GM23338 (cell line): ENCODE results near the gene CDK5R2. TPM values are rescaled to one million over a fixed set of nuclear protein-coding genes. Genes with fewer than 3 reads are reported as not detected.

ENCODE experiments used
- ATAC-seq: fragments of 200-7000 bp; cut with Tn5 transposase; 3 replicates; pipeline ENCODE4 v1.9.1; 2020
- DNase-seq: peaks from one replicate; pipeline ENCODE4 v3.0.0-alpha.2; 2015; ENCODE audit warnings: low spot score
- H2AFZ ChIP-seq: fragments of 200-600 bp; sonication (generic); 2 replicates; pipeline ENCODE4 v1.8.0; 2016; ENCODE audit warnings: antibody characterized with exemption, mild to moderate bottlenecking, moderate library complexity
- H3F3A ChIP-seq: fragments of 200-600 bp; sonication (generic); replicated peaks from 2 replicates; pipeline ENCODE4 v1.8.0; 2017; ENCODE audit warnings: antibody characterized with exemption, mixed run types, low read depth
- H3K27ac ChIP-seq: fragments of 200-600 bp; sonication (generic); 2 replicates; pipeline ENCODE4 v1.6.1; 2016; ENCODE audit warnings: low read depth
- H3K27me3 ChIP-seq: fragments of 200-600 bp; sonication (generic); 2 replicates; pipeline ENCODE4 v1.8.0; 2016; ENCODE audit warnings: mild to moderate bottlenecking, mixed run types, moderate library complexity; ENCODE audit not compliant: insufficient read depth
- H3K36me3 ChIP-seq: fragments of 200-600 bp; sonication (generic); 2 replicates; pipeline ENCODE4 v1.8.0; 2016; ENCODE audit warnings: mild to moderate bottlenecking; ENCODE audit not compliant: insufficient read depth
- H3K4me1 ChIP-seq: fragments of 200-600 bp; sonication (generic); 2 replicates; pipeline ENCODE4 v1.8.0; 2016; ENCODE audit warnings: mild to moderate bottlenecking, moderate library complexity; ENCODE audit not compliant: insufficient read depth
- H3K4me2 ChIP-seq: fragments of 200-600 bp; sonication (generic); 2 replicates; pipeline ENCODE4 v1.7.1; 2017; ENCODE audit warnings: mixed run types
- H3K4me3 ChIP-seq: fragments of 200-600 bp; sonication (generic); 2 replicates; pipeline ENCODE4 v1.6.1; 2016; ENCODE audit warnings: mixed run types
- H3K79me2 ChIP-seq: fragments of 200-600 bp; sonication (generic); replicated peaks from 2 replicates; pipeline ENCODE4 v1.8.0; 2017; ENCODE audit warnings: mild to moderate bottlenecking; ENCODE audit not compliant: insufficient read depth
- H3K9me2 ChIP-seq: fragments of 200-600 bp; sonication (generic); 2 replicates; pipeline ENCODE4 v1.8.0; 2017; ENCODE audit not compliant: insufficient read depth
- H4K20me1 ChIP-seq: fragments of 200-600 bp; sonication (generic); replicated peaks from 2 replicates; pipeline ENCODE4 v1.8.0; 2017; ENCODE audit warnings: mild to moderate bottlenecking; ENCODE audit not compliant: insufficient read depth
- H3K27ac Mint-ChIP-seq: 2 replicates; pipeline ENCODE4 v1.8.0; 2020; ENCODE audit warnings: inconsistent platforms, mild to moderate bottlenecking, moderate library complexity, mixed read lengths
- H3K27me3 Mint-ChIP-seq: 3 replicates; pipeline ENCODE4 v1.8.0; 2022; ENCODE audit warnings: low read depth, mild to moderate bottlenecking, moderate library complexity, mixed read lengths, inconsistent platforms; ENCODE audit not compliant: insufficient read depth, poor library complexity
- H3K36me3 Mint-ChIP-seq: 3 replicates; pipeline ENCODE4 v1.8.0; 2021; ENCODE audit warnings: low read depth, mild to moderate bottlenecking, inconsistent platforms, moderate library complexity, mixed read lengths
- H3K4me1 Mint-ChIP-seq: 3 replicates; pipeline ENCODE4 v1.8.0; 2020; ENCODE audit warnings: mild to moderate bottlenecking, inconsistent platforms, mixed read lengths
- H3K4me3 Mint-ChIP-seq: 3 replicates; pipeline ENCODE4 v1.8.0; 2021; ENCODE audit warnings: moderate library complexity, mild to moderate bottlenecking, inconsistent platforms, mixed read lengths
- H3K9me3 Mint-ChIP-seq: 3 replicates; pipeline ENCODE4 v1.8.0; 2020; ENCODE audit warnings: moderate library complexity, mild to moderate bottlenecking, inconsistent platforms, mixed read lengths
- CREB1 ChIP-seq: fragments of 250-450 bp; sonication (Bioruptor Pico); IDR thresholded peaks from 2 replicates; pipeline ENCODE4 v1.5.0; 2020; ENCODE audit warnings: low read depth, mild to moderate bottlenecking, moderate library complexity
- EZH2 ChIP-seq: fragments of 200-600 bp; sonication (generic); IDR thresholded peaks from one replicate; pipeline ENCODE4 v1.8.0; 2017; ENCODE audit warnings: antibody characterized with exemption, mild to moderate bottlenecking, low read depth; ENCODE audit not compliant: unreplicated experiment
- JUNB ChIP-seq: IDR thresholded peaks from one replicate; pipeline ENCODE4 v1.6.1; 2016; ENCODE audit warnings: antibody characterized with exemption; ENCODE audit not compliant: unreplicated experiment
- ZNF114 ChIP-seq: fragments of 250-450 bp; sonication (Bioruptor Pico); IDR thresholded peaks from 2 replicates; pipeline ENCODE4 v1.5.0; 2020; ENCODE audit warnings: mild to moderate bottlenecking, moderate library complexity
- ZNF331 ChIP-seq: fragments of 250-450 bp; sonication (Bioruptor Pico); IDR thresholded peaks from 2 replicates; pipeline ENCODE4 v1.5.0; 2020; ENCODE audit warnings: low read depth, mild to moderate bottlenecking, moderate library complexity
- polyA plus RNA-seq: library from polyadenylated mRNA; unstranded; fragments of >200 nt; fragmentation: Nextera tagmentation; extraction: Ambion mirVana; gene quantifications from 2 replicates; pipeline ENCODE4 v1.2.1, GENCODE V29; 2016
- total RNA-seq: library from RNA; depleted of rRNA; stranded (reverse); fragments of >200 nt; shearing (Covaris generic); gene quantifications from 2 replicates; pipeline ENCODE4 v1.2.3, GENCODE V29; 2014
- TF ChIP-seq, protein P1 (sequence below): fragments of 250-450 bp; sonication (Bioruptor Pico); IDR thresholded peaks from 2 replicates; pipeline ENCODE4 v1.5.0; 2020; ENCODE audit warnings: mild to moderate bottlenecking, moderate library complexity
- TF ChIP-seq, protein P2 (sequence below): IDR thresholded peaks from 2 replicates; pipeline ENCODE4 v1.6.1; 2016; ENCODE audit warnings: antibody characterized with exemption
- TF ChIP-seq, protein P3 (sequence below): IDR thresholded peaks from one replicate; pipeline ENCODE4 v1.6.1; 2018; ENCODE audit warnings: antibody characterized with exemption; ENCODE audit not compliant: unreplicated experiment
- TF ChIP-seq, protein P4 (sequence below), 2 experiments: fragments of 200-600 bp in 1 of 2; sonication (generic) in 1 of 2; conservative IDR thresholded peaks; 2 replicates each; pipeline versions ENCODE4 v1.5.1 to v1.6.1; 2016 to 2017; ENCODE audit warnings: antibody characterized with exemption in 2 of 2, low read depth in 2 of 2, mild to moderate bottlenecking in 2 of 2, moderate library complexity in 1 of 2

Gene CDK5R2
- total and polyA plus RNA-seq, 2 experiments from 2014 or later, result 0.56 TPM; not detected in 1

DNA sequence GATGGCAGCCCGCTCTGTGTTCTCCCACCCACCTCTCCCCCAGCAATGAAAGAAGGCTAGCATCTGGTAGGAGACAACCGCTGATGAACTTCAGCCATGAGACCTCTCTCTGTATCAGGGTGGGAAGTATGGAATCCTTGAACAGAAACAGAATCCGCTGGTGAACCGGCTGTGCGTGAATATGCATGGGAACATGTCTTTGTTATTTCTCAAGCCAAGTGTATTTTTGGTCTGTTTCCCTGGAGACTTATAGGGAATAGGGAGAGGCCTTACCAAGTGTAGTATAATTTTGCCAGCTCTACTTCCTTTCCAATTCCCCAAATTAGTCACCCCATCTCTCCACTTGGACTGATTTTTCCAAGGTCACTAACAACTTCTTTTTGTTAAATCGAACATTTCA is 48.7 kb upstream of the CDK5R2 start:
- Histone ChIP-seq H3K36me3 (no peaks in the 10 kb centered on the region), H3K4me3 (no peak overlapping the region), H3K79me2 (no peaks in the 10 kb centered on the region), H3K27me3 (peaks cover 29% of the 10 kb centered on the region), H3F3A (no peaks in the 10 kb centered on the region), H3K27ac (no peak overlapping the region), H3K4me2 (no peak overlapping the region), H4K20me1 (no peaks in the 10 kb centered on the region), H2AFZ (no peak overlapping the region), H3K9me2 (0 out of 2 replicates have a peak, but pooled peaks cover 3% of the 10 kb centered on the region), H3K4me1 (peaks cover 9% of the 10 kb centered on the region; the same call in 1 of the 2 replicates)
- ATAC-seq, result no peak
- Mint-ChIP-seq H3K27ac (no peak overlapping the region), H3K4me3 (no peak overlapping the region), H3K36me3 (no peaks in the 10 kb centered on the region), H3K27me3 (peaks cover 18% of the 10 kb centered on the region), H3K4me1 (peaks cover 15% of the 10 kb centered on the region), H3K9me3 (no peaks in the 10 kb centered on the region)
- DNase-seq, result no peak
- no peak for TF ChIP-seq CREB1 (CRISPR knock-in tag)
- TF ChIP-seq, protein P1, sequence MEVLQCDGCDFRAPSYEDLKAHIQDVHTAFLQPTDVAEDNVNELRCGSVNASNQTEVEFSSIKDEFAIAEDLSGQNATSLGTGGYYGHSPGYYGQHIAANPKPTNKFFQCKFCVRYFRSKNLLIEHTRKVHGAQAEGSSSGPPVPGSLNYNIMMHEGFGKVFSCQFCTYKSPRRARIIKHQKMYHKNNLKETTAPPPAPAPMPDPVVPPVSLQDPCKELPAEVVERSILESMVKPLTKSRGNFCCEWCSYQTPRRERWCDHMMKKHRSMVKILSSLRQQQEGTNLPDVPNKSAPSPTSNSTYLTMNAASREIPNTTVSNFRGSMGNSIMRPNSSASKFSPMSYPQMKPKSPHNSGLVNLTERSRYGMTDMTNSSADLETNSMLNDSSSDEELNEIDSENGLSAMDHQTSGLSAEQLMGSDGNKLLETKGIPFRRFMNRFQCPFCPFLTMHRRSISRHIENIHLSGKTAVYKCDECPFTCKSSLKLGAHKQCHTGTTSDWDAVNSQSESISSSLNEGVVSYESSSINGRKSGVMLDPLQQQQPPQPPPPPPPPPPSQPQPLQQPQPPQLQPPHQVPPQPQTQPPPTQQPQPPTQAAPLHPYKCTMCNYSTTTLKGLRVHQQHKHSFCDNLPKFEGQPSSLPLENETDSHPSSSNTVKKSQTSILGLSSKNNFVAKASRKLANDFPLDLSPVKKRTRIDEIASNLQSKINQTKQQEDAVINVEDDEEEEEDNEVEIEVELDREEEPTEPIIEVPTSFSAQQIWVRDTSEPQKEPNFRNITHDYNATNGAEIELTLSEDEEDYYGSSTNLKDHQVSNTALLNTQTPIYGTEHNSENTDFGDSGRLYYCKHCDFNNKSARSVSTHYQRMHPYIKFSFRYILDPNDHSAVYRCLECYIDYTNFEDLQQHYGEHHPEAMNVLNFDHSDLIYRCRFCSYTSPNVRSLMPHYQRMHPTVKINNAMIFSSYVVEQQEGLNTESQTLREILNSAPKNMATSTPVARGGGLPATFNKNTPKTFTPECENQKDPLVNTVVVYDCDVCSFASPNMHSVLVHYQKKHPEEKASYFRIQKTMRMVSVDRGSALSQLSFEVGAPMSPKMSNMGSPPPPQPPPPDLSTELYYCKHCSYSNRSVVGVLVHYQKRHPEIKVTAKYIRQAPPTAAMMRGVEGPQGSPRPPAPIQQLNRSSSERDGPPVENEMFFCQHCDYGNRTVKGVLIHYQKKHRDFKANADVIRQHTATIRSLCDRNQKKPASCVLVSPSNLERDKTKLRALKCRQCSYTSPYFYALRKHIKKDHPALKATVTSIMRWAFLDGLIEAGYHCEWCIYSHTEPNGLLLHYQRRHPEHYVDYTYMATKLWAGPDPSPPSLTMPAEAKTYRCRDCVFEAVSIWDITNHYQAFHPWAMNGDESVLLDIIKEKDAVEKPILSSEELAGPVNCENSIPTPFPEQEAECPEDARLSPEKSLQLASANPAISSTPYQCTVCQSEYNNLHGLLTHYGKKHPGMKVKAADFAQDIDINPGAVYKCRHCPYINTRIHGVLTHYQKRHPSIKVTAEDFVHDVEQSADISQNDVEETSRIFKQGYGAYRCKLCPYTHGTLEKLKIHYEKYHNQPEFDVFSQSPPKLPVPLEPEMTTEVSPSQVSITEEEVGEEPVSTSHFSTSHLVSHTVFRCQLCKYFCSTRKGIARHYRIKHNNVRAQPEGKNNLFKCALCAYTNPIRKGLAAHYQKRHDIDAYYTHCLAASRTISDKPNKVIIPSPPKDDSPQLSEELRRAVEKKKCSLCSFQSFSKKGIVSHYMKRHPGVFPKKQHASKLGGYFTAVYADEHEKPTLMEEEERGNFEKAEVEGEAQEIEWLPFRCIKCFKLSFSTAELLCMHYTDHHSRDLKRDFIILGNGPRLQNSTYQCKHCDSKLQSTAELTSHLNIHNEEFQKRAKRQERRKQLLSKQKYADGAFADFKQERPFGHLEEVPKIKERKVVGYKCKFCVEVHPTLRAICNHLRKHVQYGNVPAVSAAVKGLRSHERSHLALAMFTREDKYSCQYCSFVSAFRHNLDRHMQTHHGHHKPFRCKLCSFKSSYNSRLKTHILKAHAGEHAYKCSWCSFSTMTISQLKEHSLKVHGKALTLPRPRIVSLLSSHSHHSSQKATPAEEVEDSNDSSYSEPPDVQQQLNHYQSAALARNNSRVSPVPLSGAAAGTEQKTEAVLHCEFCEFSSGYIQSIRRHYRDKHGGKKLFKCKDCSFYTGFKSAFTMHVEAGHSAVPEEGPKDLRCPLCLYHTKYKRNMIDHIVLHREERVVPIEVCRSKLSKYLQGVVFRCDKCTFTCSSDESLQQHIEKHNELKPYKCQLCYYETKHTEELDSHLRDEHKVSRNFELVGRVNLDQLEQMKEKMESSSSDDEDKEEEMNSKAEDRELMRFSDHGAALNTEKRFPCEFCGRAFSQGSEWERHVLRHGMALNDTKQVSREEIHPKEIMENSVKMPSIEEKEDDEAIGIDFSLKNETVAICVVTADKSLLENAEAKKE (CRISPR knock-in tag), result no peak
- TF ChIP-seq, protein P2, sequence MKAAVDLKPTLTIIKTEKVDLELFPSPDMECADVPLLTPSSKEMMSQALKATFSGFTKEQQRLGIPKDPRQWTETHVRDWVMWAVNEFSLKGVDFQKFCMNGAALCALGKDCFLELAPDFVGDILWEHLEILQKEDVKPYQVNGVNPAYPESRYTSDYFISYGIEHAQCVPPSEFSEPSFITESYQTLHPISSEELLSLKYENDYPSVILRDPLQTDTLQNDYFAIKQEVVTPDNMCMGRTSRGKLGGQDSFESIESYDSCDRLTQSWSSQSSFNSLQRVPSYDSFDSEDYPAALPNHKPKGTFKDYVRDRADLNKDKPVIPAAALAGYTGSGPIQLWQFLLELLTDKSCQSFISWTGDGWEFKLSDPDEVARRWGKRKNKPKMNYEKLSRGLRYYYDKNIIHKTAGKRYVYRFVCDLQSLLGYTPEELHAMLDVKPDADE, result no peak
- TF ChIP-seq EZH2, result no peak
- TF ChIP-seq, protein P3, sequence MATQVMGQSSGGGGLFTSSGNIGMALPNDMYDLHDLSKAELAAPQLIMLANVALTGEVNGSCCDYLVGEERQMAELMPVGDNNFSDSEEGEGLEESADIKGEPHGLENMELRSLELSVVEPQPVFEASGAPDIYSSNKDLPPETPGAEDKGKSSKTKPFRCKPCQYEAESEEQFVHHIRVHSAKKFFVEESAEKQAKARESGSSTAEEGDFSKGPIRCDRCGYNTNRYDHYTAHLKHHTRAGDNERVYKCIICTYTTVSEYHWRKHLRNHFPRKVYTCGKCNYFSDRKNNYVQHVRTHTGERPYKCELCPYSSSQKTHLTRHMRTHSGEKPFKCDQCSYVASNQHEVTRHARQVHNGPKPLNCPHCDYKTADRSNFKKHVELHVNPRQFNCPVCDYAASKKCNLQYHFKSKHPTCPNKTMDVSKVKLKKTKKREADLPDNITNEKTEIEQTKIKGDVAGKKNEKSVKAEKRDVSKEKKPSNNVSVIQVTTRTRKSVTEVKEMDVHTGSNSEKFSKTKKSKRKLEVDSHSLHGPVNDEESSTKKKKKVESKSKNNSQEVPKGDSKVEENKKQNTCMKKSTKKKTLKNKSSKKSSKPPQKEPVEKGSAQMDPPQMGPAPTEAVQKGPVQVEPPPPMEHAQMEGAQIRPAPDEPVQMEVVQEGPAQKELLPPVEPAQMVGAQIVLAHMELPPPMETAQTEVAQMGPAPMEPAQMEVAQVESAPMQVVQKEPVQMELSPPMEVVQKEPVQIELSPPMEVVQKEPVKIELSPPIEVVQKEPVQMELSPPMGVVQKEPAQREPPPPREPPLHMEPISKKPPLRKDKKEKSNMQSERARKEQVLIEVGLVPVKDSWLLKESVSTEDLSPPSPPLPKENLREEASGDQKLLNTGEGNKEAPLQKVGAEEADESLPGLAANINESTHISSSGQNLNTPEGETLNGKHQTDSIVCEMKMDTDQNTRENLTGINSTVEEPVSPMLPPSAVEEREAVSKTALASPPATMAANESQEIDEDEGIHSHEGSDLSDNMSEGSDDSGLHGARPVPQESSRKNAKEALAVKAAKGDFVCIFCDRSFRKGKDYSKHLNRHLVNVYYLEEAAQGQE, result no peak
- no peak for TF ChIP-seq ZNF114 (CRISPR knock-in tag)
- no peak for TF ChIP-seq ZNF331
- no peak for TF ChIP-seq JUNB
- TF ChIP-seq, protein P4, sequence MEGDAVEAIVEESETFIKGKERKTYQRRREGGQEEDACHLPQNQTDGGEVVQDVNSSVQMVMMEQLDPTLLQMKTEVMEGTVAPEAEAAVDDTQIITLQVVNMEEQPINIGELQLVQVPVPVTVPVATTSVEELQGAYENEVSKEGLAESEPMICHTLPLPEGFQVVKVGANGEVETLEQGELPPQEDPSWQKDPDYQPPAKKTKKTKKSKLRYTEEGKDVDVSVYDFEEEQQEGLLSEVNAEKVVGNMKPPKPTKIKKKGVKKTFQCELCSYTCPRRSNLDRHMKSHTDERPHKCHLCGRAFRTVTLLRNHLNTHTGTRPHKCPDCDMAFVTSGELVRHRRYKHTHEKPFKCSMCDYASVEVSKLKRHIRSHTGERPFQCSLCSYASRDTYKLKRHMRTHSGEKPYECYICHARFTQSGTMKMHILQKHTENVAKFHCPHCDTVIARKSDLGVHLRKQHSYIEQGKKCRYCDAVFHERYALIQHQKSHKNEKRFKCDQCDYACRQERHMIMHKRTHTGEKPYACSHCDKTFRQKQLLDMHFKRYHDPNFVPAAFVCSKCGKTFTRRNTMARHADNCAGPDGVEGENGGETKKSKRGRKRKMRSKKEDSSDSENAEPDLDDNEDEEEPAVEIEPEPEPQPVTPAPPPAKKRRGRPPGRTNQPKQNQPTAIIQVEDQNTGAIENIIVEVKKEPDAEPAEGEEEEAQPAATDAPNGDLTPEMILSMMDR (conservative IDR thresholded peaks at IDR 0.05; ENCODE audit: low read depth in 2 of 2), result no peak
